ENCODE results near the gene HTD2. TPM values are rescaled to one million over a fixed set of nuclear protein-coding genes. Genes with fewer than 3 reads are reported as not detected.

The HTD2 gene
- polyA plus RNA-seq, 2 of the 4 experiments (the other 2 are of a cell fraction): 4.6 to 8.4 TPM

DNA sequence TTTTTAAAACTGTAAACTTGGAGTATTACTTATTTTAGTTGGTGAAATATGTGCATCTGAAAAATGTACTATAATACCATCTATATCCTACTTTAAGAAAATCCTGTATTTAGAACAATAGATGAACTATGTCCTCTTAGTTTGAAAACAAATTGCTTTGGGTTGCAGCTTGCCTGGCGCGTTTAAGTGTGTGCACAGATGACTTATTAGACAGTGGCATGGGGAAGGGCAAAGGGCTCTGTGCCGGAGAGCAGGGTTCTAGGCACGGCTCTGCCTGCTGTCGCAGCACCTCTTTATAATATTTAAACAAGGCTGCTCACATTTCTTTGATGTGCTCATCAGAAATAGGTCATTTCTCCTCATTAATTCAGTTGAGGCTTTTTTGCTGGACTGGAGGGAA is 36.4 kb downstream of the HTD2 start:
- ChIA-PET POLR2A (no interaction called here), CTCF (interaction anchor here (1.4 kb wide), 1 partner anchor 36 kb away, joined by 3 read pairs; the partner anchor contains the start of genes HTD2 and RPP14)
- 86% methylated on average over 5 of the region's 5 CpGs for WGBS (ENCODE audit: missing lambda C conversion rate)
- TF ChIP-seq, protein P1, sequence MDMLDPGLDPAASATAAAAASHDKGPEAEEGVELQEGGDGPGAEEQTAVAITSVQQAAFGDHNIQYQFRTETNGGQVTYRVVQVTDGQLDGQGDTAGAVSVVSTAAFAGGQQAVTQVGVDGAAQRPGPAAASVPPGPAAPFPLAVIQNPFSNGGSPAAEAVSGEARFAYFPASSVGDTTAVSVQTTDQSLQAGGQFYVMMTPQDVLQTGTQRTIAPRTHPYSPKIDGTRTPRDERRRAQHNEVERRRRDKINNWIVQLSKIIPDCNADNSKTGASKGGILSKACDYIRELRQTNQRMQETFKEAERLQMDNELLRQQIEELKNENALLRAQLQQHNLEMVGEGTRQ (IDR thresholded peaks at IDR 0.05): no peak
- TF ChIP-seq CBX8 (IDR thresholded peaks at IDR 0.05): no peak
- TF ChIP-seq ZFP36 (IDR thresholded peaks at IDR 0.05; ENCODE audit: borderline replicate concordance, partially characterized antibody): no peak
- Histone ChIP-seq H3K9me3 (no peaks in the 10 kb centered on the region), H3K27ac (no peak overlapping the region), H3K4me1 (no peaks in the 10 kb centered on the region), H3K4me2 (no peak overlapping the region), H3K4me3 (no peak overlapping the region)
- FAIRE-seq (no peak), ATAC-seq (no peak), DNase-seq (ENCODE audit: low read depth in 1 of 2, low spot score in 1 of 2) (no peak)

DNA sequence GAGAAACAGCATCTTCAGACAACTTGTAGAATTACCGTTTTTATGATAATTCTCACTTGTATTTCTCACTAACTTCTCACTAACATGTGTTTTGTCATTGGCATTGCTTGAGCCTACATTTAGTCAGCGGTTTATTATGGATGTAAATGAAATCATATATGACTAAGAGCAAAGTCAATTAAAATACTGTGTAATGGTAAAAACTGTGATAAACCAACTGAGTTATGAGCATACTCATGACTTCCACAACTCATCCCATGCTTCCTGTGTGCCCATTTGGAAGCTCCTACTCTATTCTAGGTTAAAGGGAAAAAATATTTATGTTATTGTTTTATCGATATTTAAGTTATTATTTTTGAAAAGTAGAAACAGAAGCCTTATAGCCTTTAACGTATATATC is 39.1 kb downstream of the HTD2 start:
- no peak for ATAC-seq
- no peaks in the 10 kb centered on the region for H3K4me1 ChIP-seq
- CTCF ChIA-PET: interaction anchor here (1.6 kb wide), 1 partner anchor 12 kb away, joined by 4 read pairs; no protein-coding TSS in a partner anchor
- 80% methylated on average over 4 of the region's 4 CpGs for WGBS (ENCODE audit: missing lambda C conversion rate)
- no peak for DNase-seq (ENCODE audit: low read depth in 1 of 2, low spot score in 1 of 2)
- TF ChIP-seq FOSL2 (IDR thresholded peaks at IDR 0.05) (no peak), FOSL2 (CRISPR knock-in tag; IDR thresholded peaks at IDR 0.05) (no peak), NR3C1 (IDR thresholded peaks at IDR 0.05) (no peak), HOXB13 (CRISPR knock-in tag; IDR thresholded peaks at IDR 0.05; ENCODE audit: low read depth) (no peak), RARB (CRISPR knock-in tag; IDR thresholded peaks at IDR 0.05) (no peak), ZFP36 (IDR thresholded peaks at IDR 0.05; ENCODE audit: borderline replicate concordance, partially characterized antibody) (no peak), CHD2 (IDR thresholded peaks at IDR 0.05; ENCODE audit: low read length, partially characterized antibody) (no peak), NFE2L2 (conservative IDR thresholded peaks at IDR 0.05; ENCODE audit: low read length) (no peak), FOSB (CRISPR knock-in tag; IDR thresholded peaks at IDR 0.05) (no peak), CBX2 (IDR thresholded peaks at IDR 0.05; ENCODE audit: borderline replicate concordance, low read depth) (no peak), PHF8 (IDR thresholded peaks at IDR 0.05; ENCODE audit: borderline replicate concordance, low read depth) (no peak), JUNB (IDR thresholded peaks at IDR 0.05) (no peak)
- TF ChIP-seq, protein P2, sequence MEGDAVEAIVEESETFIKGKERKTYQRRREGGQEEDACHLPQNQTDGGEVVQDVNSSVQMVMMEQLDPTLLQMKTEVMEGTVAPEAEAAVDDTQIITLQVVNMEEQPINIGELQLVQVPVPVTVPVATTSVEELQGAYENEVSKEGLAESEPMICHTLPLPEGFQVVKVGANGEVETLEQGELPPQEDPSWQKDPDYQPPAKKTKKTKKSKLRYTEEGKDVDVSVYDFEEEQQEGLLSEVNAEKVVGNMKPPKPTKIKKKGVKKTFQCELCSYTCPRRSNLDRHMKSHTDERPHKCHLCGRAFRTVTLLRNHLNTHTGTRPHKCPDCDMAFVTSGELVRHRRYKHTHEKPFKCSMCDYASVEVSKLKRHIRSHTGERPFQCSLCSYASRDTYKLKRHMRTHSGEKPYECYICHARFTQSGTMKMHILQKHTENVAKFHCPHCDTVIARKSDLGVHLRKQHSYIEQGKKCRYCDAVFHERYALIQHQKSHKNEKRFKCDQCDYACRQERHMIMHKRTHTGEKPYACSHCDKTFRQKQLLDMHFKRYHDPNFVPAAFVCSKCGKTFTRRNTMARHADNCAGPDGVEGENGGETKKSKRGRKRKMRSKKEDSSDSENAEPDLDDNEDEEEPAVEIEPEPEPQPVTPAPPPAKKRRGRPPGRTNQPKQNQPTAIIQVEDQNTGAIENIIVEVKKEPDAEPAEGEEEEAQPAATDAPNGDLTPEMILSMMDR (IDR thresholded peaks at IDR 0.05): no peak
- TF ChIP-seq, protein P3, sequence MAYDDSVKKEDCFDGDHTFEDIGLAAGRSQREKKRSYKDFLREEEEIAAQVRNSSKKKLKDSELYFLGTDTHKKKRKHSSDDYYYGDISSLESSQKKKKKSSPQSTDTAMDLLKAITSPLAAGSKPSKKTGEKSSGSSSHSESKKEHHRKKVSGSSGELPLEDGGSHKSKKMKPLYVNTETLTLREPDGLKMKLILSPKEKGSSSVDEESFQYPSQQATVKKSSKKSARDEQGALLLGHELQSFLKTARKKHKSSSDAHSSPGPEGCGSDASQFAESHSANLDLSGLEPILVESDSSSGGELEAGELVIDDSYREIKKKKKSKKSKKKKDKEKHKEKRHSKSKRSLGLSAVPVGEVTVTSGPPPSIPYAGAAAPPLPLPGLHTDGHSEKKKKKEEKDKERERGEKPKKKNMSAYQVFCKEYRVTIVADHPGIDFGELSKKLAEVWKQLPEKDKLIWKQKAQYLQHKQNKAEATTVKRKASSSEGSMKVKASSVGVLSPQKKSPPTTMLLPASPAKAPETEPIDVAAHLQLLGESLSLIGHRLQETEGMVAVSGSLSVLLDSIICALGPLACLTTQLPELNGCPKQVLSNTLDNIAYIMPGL (CRISPR knock-in tag; IDR thresholded peaks at IDR 0.05; ENCODE audit: borderline replicate concordance): no peak
- TF ChIP-seq, protein P4, sequence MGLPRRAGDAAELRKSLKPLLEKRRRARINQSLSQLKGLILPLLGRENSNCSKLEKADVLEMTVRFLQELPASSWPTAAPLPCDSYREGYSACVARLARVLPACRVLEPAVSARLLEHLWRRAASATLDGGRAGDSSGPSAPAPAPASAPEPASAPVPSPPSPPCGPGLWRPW (IDR thresholded peaks at IDR 0.05): no peak
- TF ChIP-seq, protein P5, sequence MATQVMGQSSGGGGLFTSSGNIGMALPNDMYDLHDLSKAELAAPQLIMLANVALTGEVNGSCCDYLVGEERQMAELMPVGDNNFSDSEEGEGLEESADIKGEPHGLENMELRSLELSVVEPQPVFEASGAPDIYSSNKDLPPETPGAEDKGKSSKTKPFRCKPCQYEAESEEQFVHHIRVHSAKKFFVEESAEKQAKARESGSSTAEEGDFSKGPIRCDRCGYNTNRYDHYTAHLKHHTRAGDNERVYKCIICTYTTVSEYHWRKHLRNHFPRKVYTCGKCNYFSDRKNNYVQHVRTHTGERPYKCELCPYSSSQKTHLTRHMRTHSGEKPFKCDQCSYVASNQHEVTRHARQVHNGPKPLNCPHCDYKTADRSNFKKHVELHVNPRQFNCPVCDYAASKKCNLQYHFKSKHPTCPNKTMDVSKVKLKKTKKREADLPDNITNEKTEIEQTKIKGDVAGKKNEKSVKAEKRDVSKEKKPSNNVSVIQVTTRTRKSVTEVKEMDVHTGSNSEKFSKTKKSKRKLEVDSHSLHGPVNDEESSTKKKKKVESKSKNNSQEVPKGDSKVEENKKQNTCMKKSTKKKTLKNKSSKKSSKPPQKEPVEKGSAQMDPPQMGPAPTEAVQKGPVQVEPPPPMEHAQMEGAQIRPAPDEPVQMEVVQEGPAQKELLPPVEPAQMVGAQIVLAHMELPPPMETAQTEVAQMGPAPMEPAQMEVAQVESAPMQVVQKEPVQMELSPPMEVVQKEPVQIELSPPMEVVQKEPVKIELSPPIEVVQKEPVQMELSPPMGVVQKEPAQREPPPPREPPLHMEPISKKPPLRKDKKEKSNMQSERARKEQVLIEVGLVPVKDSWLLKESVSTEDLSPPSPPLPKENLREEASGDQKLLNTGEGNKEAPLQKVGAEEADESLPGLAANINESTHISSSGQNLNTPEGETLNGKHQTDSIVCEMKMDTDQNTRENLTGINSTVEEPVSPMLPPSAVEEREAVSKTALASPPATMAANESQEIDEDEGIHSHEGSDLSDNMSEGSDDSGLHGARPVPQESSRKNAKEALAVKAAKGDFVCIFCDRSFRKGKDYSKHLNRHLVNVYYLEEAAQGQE (IDR thresholded peaks at IDR 0.05): no peak
- TF ChIP-seq, protein P6, sequence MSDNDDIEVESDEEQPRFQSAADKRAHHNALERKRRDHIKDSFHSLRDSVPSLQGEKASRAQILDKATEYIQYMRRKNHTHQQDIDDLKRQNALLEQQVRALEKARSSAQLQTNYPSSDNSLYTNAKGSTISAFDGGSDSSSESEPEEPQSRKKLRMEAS (IDR thresholded peaks at IDR 0.05): no peak
- TF ChIP-seq, protein P7, sequence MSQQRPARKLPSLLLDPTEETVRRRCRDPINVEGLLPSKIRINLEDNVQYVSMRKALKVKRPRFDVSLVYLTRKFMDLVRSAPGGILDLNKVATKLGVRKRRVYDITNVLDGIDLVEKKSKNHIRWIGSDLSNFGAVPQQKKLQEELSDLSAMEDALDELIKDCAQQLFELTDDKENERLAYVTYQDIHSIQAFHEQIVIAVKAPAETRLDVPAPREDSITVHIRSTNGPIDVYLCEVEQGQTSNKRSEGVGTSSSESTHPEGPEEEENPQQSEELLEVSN (IDR thresholded peaks at IDR 0.05; ENCODE audit: borderline replicate concordance, low read depth): no peak
- TF ChIP-seq, protein P8, sequence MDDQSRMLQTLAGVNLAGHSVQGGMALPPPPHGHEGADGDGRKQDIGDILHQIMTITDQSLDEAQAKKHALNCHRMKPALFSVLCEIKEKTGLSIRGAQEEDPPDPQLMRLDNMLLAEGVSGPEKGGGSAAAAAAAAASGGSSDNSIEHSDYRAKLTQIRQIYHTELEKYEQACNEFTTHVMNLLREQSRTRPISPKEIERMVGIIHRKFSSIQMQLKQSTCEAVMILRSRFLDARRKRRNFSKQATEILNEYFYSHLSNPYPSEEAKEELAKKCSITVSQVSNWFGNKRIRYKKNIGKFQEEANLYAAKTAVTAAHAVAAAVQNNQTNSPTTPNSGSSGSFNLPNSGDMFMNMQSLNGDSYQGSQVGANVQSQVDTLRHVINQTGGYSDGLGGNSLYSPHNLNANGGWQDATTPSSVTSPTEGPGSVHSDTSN (IDR thresholded peaks at IDR 0.05): no peak
- TF ChIP-seq, protein P9, sequence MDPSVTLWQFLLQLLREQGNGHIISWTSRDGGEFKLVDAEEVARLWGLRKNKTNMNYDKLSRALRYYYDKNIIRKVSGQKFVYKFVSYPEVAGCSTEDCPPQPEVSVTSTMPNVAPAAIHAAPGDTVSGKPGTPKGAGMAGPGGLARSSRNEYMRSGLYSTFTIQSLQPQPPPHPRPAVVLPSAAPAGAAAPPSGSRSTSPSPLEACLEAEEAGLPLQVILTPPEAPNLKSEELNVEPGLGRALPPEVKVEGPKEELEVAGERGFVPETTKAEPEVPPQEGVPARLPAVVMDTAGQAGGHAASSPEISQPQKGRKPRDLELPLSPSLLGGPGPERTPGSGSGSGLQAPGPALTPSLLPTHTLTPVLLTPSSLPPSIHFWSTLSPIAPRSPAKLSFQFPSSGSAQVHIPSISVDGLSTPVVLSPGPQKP (IDR thresholded peaks at IDR 0.05; ENCODE audit: low read depth, low read length): no peak
- no peak overlapping the region for H3K27ac ChIP-seq
- no peaks in the 10 kb centered on the region for H3K9me3 ChIP-seq
- no peak for FAIRE-seq
- POLR2A ChIA-PET: no interaction called here
- no peak overlapping the region for H3K4me2 ChIP-seq
- H3K4me3 ChIP-seq: no peak overlapping the region

All from A549 (cell line).